ENCODE measurements around the gene DRAP1. TPM values are rescaled to one million over a fixed set of nuclear protein-coding genes. Genes with fewer than 3 reads are reported as not detected.
A peak's percentile ranks its signal among the peaks of the same experiment; 100 is the strongest.

Gene DRAP1
- total and polyA plus RNA-seq, 9 of the 15 experiments (the other 6 are each of a cell fraction or from before 2014, with no cell fraction given), result 9.6 to 200 (median 92.9) TPM

- TF ChIP-seq ARNT (IDR thresholded peaks at IDR 0.05) (no peak), RAD51 (IDR thresholded peaks at IDR 0.05; ENCODE audit: borderline replicate concordance, low read depth) (no peak), NELFE (IDR thresholded peaks at IDR 0.05; ENCODE audit: insufficient read depth, insufficient read length) (peak; percentile 41), BCOR (IDR thresholded peaks at IDR 0.05) (no peak), RBM22 (IDR thresholded peaks at IDR 0.05; ENCODE audit: low read depth, low read length, poor library complexity, severe bottlenecking) (no peak), HDGF (IDR thresholded peaks at IDR 0.05) (no peak), IRF9 (tag; IDR thresholded peaks at IDR 0.05) (no peak), SNAPC5 (CRISPR knock-in tag; IDR thresholded peaks at IDR 0.05) (no peak), ILF3 (IDR thresholded peaks at IDR 0.05; ENCODE audit: borderline replicate concordance) (no peak; the same call in 1 of the 2 replicates), MEF2D (tag; conservative IDR thresholded peaks at IDR 0.05; ENCODE audit: low read depth) (no peak), TBL1XR1 (IDR thresholded peaks at IDR 0.05; ENCODE audit: low read length in 2 of 2) (peak in 1 of 2 experiments; percentile 21; a peak in 2 of 4 replicates), ZNF280B (CRISPR knock-in tag; IDR thresholded peaks at IDR 0.05) (no peak), ZSCAN29 (IDR thresholded peaks at IDR 0.05) (no peak), POLR2B (IDR thresholded peaks at IDR 0.05; ENCODE audit: low read depth, partially characterized antibody) (peak; percentile 82), ZNF282 (CRISPR knock-in tag; IDR thresholded peaks at IDR 0.05) (peak; percentile 82; the same call in 1 of the 2 replicates), NFE2L1 (tag; IDR thresholded peaks at IDR 0.05; ENCODE audit: borderline replicate concordance, low read depth) (no peak), KDM5B (IDR thresholded peaks at IDR 0.05; ENCODE audit: insufficient replicate concordance, low read depth, low read length) (peak; percentile 97), CAMTA2 (CRISPR knock-in tag; conservative IDR thresholded peaks at IDR 0.05) (no peak), POLR2H (tag; IDR thresholded peaks at IDR 0.05; ENCODE audit: low read depth) (peak; percentile 94), MAX (CRISPR knock-in tag; IDR thresholded peaks at IDR 0.05) (peak; percentile 45), SPI1 (IDR thresholded peaks at IDR 0.05; ENCODE audit: borderline replicate concordance, low read depth, low read length) (no peak), BRD4 (IDR thresholded peaks at IDR 0.05) (no peak; the same call in 1 of the 2 replicates), ZBTB11 (CRISPR knock-in tag; IDR thresholded peaks at IDR 0.05) (no peak)
Observed at GRCh38 chr11:65900125-65900898, 18.9 kb upstream of the DRAP1 start, which contains the start of gene FOSL1 (continued).
